ENCODE results near the gene LRRC17. TPM values are rescaled to one million over a fixed set of nuclear protein-coding genes. Genes with fewer than 3 reads are reported as not detected.

Gene LRRC17
- total and polyA plus RNA-seq, 4 donors, result 1.1 to 11.3 (median 1.4) TPM

- TF ChIP-seq GABPA (IDR thresholded peaks at IDR 0.05 in 1 of 2, conservative IDR thresholded peaks at IDR 0.05 in 1 of 2) (no peak), FOXA1 (IDR thresholded peaks at IDR 0.05) (no peak), YY1 (IDR thresholded peaks at IDR 0.05) (no peak), FOXA2 (IDR thresholded peaks at IDR 0.05) (no peak), ZBTB33 (IDR thresholded peaks at IDR 0.05) (no peak)
- no peak for DNase-seq (ENCODE audit: low spot score)
- H3K36me3 ChIP-seq (ENCODE audit: control insufficient read depth in 4 of 4, insufficient read depth in 3 of 4, low read depth in 1 of 4, low read length in 3 of 4), result no peaks in the 10 kb centered on the region
- no peak overlapping the region for H3K27ac ChIP-seq (ENCODE audit: low read depth in 1 of 2, low read length in 2 of 2)
- H3K9ac ChIP-seq (ENCODE audit: low read depth in 1 of 2, low read length in 2 of 2), result no peak overlapping the region
- H3K4me1 ChIP-seq (ENCODE audit: control insufficient read depth in 4 of 4, insufficient read depth in 4 of 4, low read length in 3 of 4), result no peaks in the 10 kb centered on the region
- H3K27me3 ChIP-seq (ENCODE audit: control insufficient read depth in 4 of 4, insufficient read depth in 4 of 4, low read length in 3 of 4), result no peaks in the 10 kb centered on the region
- H3K9me3 ChIP-seq (ENCODE audit: control insufficient read depth in 4 of 4, low read length in 3 of 4), result no peaks in the 10 kb centered on the region
- no peak overlapping the region for H3K4me3 ChIP-seq (ENCODE audit: low read depth in 1 of 3, low read length in 3 of 3)
Measured at GRCh38 chr7:102991077-102991539, 78.3 kb downstream of the LRRC17 start.

DNA sequence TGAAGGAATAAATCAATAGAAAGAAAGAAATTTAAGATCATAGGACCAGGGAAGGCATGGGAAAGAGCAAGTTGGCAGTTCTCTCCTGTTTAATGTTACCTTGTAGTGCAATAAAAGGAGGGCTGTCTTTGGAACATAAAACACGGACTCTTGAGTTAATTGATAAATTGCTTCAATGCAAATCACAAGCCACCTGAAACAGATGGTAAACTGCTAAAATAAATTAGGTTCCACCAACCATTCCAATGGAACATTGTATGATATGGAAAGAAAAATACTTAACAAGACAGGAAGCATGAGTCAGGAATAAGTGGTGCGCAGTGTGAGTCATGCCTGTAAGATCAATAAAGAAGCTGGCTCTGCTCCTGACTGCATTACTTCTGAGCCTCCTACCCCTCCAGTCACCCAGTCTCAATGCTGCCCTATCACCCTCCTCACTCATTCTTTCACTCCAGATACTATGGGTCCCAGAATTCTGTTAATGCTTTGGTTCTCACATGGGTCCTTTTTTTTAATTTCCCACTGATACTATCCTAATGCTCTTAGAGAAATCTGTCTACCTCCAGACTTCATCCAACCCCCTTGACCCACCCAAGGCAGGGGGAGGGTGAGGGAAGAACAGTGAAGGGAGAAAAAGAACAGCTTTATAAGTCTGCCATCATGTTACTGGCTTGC, 78.9 kb downstream of the LRRC17 start:
- Histone ChIP-seq H3K4me1 (ENCODE audit: control insufficient read depth in 4 of 4, insufficient read depth in 4 of 4, low read length in 3 of 4) (no peaks in the 10 kb centered on the region), H3K27me3 (ENCODE audit: control insufficient read depth in 4 of 4, insufficient read depth in 4 of 4, low read length in 3 of 4) (no peaks in the 10 kb centered on the region), H3K4me3 (ENCODE audit: low read depth in 1 of 3, low read length in 3 of 3) (no peak overlapping the region), H3K9ac (ENCODE audit: low read depth in 1 of 2, low read length in 2 of 2) (no peak overlapping the region), H3K36me3 (ENCODE audit: control insufficient read depth in 4 of 4, insufficient read depth in 3 of 4, low read depth in 1 of 4, low read length in 3 of 4) (no peaks in the 10 kb centered on the region), H3K9me3 (ENCODE audit: control insufficient read depth in 4 of 4, low read length in 3 of 4) (no peaks in the 10 kb centered on the region), H3K27ac (ENCODE audit: low read depth in 1 of 2, low read length in 2 of 2) (no peak overlapping the region)
- DNase-seq (ENCODE audit: low spot score), result no peak
- 80% methylated on average over 2 of the region's 2 CpGs for WGBS
- TF ChIP-seq JUND (IDR thresholded peaks at IDR 0.05) (no peak), SP1 (IDR thresholded peaks at IDR 0.05) (no peak), NR2F2 (IDR thresholded peaks at IDR 0.05) (no peak), FOXA2 (IDR thresholded peaks at IDR 0.05) (no peak), FOXA1 (IDR thresholded peaks at IDR 0.05) (no peak), REST (IDR thresholded peaks at IDR 0.05) (no peak), EGR1 (IDR thresholded peaks at IDR 0.05; ENCODE audit: low read depth in 2 of 2) (no peak), TAF1 (conservative IDR thresholded peaks at IDR 0.05) (no peak), GABPA (IDR thresholded peaks at IDR 0.05 in 1 of 2, conservative IDR thresholded peaks at IDR 0.05 in 1 of 2) (no peak), ZBTB33 (IDR thresholded peaks at IDR 0.05) (no peak), RXRA (IDR thresholded peaks at IDR 0.05) (no peak), RAD21 (IDR thresholded peaks at IDR 0.05) (no peak), HNF4G (IDR thresholded peaks at IDR 0.05) (no peak), YY1 (IDR thresholded peaks at IDR 0.05) (no peak), HNF4A (conservative IDR thresholded peaks at IDR 0.05) (no peak)
- TF ChIP-seq, protein P1, sequence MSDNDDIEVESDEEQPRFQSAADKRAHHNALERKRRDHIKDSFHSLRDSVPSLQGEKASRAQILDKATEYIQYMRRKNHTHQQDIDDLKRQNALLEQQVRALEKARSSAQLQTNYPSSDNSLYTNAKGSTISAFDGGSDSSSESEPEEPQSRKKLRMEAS (IDR thresholded peaks at IDR 0.05), result no peak
- TF ChIP-seq, protein P2, sequence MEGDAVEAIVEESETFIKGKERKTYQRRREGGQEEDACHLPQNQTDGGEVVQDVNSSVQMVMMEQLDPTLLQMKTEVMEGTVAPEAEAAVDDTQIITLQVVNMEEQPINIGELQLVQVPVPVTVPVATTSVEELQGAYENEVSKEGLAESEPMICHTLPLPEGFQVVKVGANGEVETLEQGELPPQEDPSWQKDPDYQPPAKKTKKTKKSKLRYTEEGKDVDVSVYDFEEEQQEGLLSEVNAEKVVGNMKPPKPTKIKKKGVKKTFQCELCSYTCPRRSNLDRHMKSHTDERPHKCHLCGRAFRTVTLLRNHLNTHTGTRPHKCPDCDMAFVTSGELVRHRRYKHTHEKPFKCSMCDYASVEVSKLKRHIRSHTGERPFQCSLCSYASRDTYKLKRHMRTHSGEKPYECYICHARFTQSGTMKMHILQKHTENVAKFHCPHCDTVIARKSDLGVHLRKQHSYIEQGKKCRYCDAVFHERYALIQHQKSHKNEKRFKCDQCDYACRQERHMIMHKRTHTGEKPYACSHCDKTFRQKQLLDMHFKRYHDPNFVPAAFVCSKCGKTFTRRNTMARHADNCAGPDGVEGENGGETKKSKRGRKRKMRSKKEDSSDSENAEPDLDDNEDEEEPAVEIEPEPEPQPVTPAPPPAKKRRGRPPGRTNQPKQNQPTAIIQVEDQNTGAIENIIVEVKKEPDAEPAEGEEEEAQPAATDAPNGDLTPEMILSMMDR (IDR thresholded peaks at IDR 0.05; ENCODE audit: low read depth, low read length, missing input control), result no peak
- TF ChIP-seq, protein P3, sequence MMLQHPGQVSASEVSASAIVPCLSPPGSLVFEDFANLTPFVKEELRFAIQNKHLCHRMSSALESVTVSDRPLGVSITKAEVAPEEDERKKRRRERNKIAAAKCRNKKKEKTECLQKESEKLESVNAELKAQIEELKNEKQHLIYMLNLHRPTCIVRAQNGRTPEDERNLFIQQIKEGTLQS (IDR thresholded peaks at IDR 0.05), result no peak
